GM10266 (cell line): ENCODE data around the gene NAA15.
"Not testable (repeated sequence)": the region's sequence is repeated elsewhere in the genome, so short reads cannot be mapped to it uniquely, and the experiment has no call there.

Source experiments
- DNase-seq: peaks from one replicate; pipeline ENCODE4 v3.0.0; 2012; ENCODE audit errors: extremely low spot score
- CTCF ChIP-seq: IDR thresholded peaks from 2 replicates; pipeline ENCODE4 v1.5.1; 2012; ENCODE audit warnings: mild to moderate bottlenecking, low read depth; ENCODE audit not compliant: control insufficient read depth, insufficient read depth; ENCODE audit errors: missing control alignments

The NAA15 gene

DNA sequence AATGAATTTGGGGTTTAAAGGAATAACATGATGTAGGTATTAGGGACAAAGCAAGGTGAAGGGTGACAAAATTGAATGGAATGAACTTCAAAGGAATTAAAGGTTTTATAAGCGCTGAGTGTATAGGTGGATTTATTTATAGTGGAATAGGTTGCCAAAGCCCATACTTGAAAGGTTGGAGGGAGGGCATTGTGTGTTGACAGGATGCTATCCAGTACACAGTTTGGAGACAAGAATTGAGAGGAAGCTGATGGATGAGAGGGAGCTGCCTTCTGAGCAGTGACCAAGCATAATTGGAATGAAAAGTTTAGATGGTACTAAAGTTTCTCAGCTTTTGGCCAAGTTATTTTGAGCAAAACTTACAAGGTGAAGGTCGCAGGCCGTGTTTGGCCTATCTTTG lies 100.1 kb downstream of the NAA15 start:
- no peak for DNase-seq
- TF ChIP-seq CTCF, result no peak

GRCh38 chr4:139402436-139402835 lies 101.1 kb downstream of the NAA15 start:
- no peak for TF ChIP-seq CTCF
- DNase-seq, result no peak

DNA sequence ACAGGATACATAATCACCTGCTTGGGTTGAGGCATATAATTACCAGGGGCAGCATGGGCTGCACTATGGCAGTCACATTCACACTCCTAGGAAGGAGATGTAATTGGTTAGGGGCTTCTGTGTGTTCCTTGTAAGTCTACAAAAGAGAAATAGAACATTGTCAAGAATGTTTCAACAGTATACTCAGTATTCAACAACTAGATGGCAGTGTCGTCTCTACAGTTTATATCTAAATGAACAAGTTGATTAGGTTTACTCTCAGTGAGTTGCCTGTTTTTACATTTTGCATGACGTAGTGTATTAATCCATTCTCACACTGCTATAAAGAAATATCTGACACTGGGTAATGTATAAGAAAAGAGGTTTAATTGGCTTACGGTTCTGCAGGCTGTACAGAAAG lies 102.2 kb downstream of the NAA15 start:
- no peak for DNase-seq
- no peak for TF ChIP-seq CTCF

- DNase-seq, result no peak
- TF ChIP-seq CTCF, result no peak
These were observed 109.0 kb downstream of the NAA15 start for GRCh38 chr4:139410312-139410711.

GRCh38 chr4:139414671-139415210 lies 113.4 kb downstream of the NAA15 start:
- DNase-seq, result not testable (repeated sequence)

- no peak for DNase-seq
- peak; percentile 57 for TF ChIP-seq CTCF
These were observed 114.9 kb downstream of the NAA15 start for GRCh38 chr4:139416073-139416673.

- no peak for TF ChIP-seq CTCF
- DNase-seq, result no peak
These were observed 118.1 kb downstream of the NAA15 start for GRCh38 chr4:139419388-139419914.
